ENCODE data around the gene TIMM29. TPM values are rescaled to one million over a fixed set of nuclear protein-coding genes. Genes with fewer than 3 reads are reported as not detected.
A peak's percentile ranks its signal among the peaks of the same experiment; 100 is the strongest.

TIMM29 gene
- total RNA-seq, 2 donors from 2014 or later, result 34.9 to 47.9 TPM

- Histone ChIP-seq H3K36me3 (peaks cover 6 to 11% of the 10 kb centered on the region in 2 donors), H3K27me3 (replicated peaks; ENCODE audit: insufficient read depth) (no peaks in the 10 kb centered on the region), H3K9me3 (no peaks in the 10 kb centered on the region), H3K27ac (no peak overlapping the region), H3K4me3 (no peak overlapping the region), H3K4me1 (replicated peaks) (peaks cover 8% of the 10 kb centered on the region)
- WGBS, result 83% methylated on average over 13 of the region's 13 CpGs
- intact Hi-C loops (cut with DNase I), result no loop called here
- no peak for DNase-seq (ENCODE audit: low spot score)
- TF ChIP-seq, protein P1, sequence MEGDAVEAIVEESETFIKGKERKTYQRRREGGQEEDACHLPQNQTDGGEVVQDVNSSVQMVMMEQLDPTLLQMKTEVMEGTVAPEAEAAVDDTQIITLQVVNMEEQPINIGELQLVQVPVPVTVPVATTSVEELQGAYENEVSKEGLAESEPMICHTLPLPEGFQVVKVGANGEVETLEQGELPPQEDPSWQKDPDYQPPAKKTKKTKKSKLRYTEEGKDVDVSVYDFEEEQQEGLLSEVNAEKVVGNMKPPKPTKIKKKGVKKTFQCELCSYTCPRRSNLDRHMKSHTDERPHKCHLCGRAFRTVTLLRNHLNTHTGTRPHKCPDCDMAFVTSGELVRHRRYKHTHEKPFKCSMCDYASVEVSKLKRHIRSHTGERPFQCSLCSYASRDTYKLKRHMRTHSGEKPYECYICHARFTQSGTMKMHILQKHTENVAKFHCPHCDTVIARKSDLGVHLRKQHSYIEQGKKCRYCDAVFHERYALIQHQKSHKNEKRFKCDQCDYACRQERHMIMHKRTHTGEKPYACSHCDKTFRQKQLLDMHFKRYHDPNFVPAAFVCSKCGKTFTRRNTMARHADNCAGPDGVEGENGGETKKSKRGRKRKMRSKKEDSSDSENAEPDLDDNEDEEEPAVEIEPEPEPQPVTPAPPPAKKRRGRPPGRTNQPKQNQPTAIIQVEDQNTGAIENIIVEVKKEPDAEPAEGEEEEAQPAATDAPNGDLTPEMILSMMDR (IDR thresholded peaks at IDR 0.05), result no peak
- TF ChIP-seq POLR2AphosphoS5 (IDR thresholded peaks at IDR 0.05), result no peak
- TF ChIP-seq POLR2A (IDR thresholded peaks at IDR 0.05), result no peak
Measured at GRCh38 chr19:10924597-10924996, 4.0 kb upstream of the TIMM29 start.

DNA sequence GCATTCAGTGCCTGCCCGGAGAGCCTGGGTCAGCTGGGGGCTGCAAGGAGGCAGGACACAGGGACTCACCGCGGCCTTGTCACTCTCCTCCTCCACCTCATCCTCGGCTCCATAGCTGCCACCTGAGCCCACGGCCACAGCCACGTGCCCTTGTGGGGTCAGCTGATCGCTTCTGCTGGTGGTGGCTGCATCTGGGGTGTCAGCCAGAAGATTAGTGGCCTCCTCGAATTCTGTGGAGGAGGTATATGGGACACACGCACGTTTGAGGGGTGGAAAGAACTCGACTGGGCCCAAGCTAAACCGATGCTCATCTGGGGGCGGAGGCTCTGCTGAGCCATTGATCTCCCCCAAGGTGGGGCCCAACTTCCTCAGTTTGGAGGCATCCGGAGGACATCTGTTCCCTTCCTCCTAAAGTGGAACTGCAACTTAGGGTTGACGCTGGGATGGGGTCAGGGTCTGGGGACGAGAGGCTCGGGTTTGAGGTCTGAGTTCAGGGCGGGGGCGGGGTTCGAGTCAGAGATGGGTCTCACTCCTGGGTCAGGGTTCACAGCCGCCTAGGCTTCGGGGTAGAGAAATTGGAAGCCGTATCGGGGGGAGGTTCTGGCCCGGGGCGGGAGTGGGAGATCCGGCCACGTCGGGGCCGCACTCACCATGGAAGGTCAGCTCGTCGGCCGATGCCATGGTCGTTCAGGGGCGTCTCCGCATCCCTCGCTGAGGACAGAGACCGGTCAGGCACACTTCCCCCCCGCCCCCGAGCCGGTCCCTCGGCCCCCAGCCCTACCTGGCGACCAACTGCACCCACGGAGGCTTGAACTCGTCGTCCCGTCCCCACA lies 665 bp upstream of the TIMM29 start:
- H3K36me3 ChIP-seq, result peaks cover 0 to 4% of the 10 kb centered on the region in 2 donors
- WGBS, result 9% methylated on average over 39 of the region's 47 CpGs
- peak overlapping the region; percentile 73 to 85 for H3K27ac ChIP-seq
- H3K27me3 ChIP-seq (replicated peaks; ENCODE audit: insufficient read depth), result no peaks in the 10 kb centered on the region
- peak overlapping the region; percentile 95 for H3K4me3 ChIP-seq
- no peaks in the 10 kb centered on the region for H3K9me3 ChIP-seq
- TF ChIP-seq, protein P1 (IDR thresholded peaks at IDR 0.05), result no peak
- TF ChIP-seq POLR2AphosphoS5 (IDR thresholded peaks at IDR 0.05), result no peak
- no peak for TF ChIP-seq POLR2A (IDR thresholded peaks at IDR 0.05)
- peaks cover 11% of the 10 kb centered on the region for H3K4me1 ChIP-seq (replicated peaks)
- intact Hi-C loops (cut with DNase I), result loop anchor here (5.0 kb wide), 1 partner anchor 56 kb away; the partner anchor contains the start of gene CARM1
- DNase-seq (ENCODE audit: low spot score), result no peak

DNA sequence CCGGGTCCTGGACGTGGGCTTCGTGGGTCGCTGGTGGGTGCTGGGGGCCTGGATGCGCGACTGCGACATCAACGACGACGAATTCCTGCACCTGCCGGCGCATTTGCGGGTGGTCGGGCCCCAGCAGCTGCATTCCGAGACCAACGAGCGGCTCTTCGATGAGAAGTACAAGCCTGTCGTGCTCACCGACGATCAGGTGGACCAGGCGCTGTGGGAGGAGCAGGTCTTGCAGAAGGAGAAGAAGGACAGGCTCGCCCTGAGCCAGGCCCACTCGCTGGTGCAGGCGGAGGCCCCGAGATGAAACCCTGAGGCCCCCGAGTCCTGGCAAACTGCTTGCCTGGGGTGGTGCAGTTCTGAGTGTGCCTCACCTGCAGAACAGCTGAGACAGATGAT lies 787 bp downstream of the TIMM29 start:
- DNase-seq (ENCODE audit: low spot score), result no peak
- H3K27me3 ChIP-seq (replicated peaks; ENCODE audit: insufficient read depth), result no peaks in the 10 kb centered on the region
- intact Hi-C loops (cut with DNase I), result loop anchor here (5.0 kb wide), 1 partner anchor 57 kb away; the partner anchor contains the start of gene CARM1
- WGBS, result 7% methylated on average over 26 of the region's 27 CpGs
- H3K9me3 ChIP-seq, result no peaks in the 10 kb centered on the region
- H3K4me3 ChIP-seq, result peak overlapping the region; percentile 95
- TF ChIP-seq POLR2A (IDR thresholded peaks at IDR 0.05) (no peak), POLR2AphosphoS5 (IDR thresholded peaks at IDR 0.05) (no peak)
- TF ChIP-seq, protein P1 (IDR thresholded peaks at IDR 0.05), result no peak
- peaks cover 11% of the 10 kb centered on the region for H3K4me1 ChIP-seq (replicated peaks)
- H3K36me3 ChIP-seq, result no peaks in the 10 kb centered on the region
- H3K27ac ChIP-seq, result peak overlapping the region; percentile 73 to 85

GRCh38 chr19:10935371-10936059 lies 6.9 kb downstream of the TIMM29 start:
- intact Hi-C loops (cut with DNase I), result loop anchor here (5.0 to 10.0 kb wide), 3 partner anchors 92 to 267 kb away; no protein-coding TSS in a partner anchor
- Histone ChIP-seq H3K4me3 (no peak overlapping the region), H3K27ac (no peak overlapping the region), H3K9me3 (no peaks in the 10 kb centered on the region), H3K36me3 (no peaks in the 10 kb centered on the region), H3K4me1 (replicated peaks) (peaks cover 3% of the 10 kb centered on the region), H3K27me3 (replicated peaks; ENCODE audit: insufficient read depth) (no peaks in the 10 kb centered on the region)
- DNase-seq (ENCODE audit: low spot score), result no peak
- WGBS, result 95% methylated on average over 9 of the region's 9 CpGs
- TF ChIP-seq POLR2A (IDR thresholded peaks at IDR 0.05), result no peak
- TF ChIP-seq, protein P1 (IDR thresholded peaks at IDR 0.05), result no peak
- no peak for TF ChIP-seq POLR2AphosphoS5 (IDR thresholded peaks at IDR 0.05)

Data from prostate gland (tissue), 2 donors.